H1 (cell line): ENCODE results near the gene OR2F1. TPM values are rescaled to one million over a fixed set of nuclear protein-coding genes. Genes with fewer than 3 reads are reported as not detected.

ENCODE experiments used
- CTCF ChIA-PET: fragments of 300-600 bp; sonication (Branson Sonifier 250); formaldehyde crosslinking; loops from one replicate; lab custom pipeline; 2021; ENCODE audit not compliant: partially characterized antibody; lab: Charles Lee
- POLR2A ChIA-PET: fragments of 300-600 bp; sonication (Branson Sonifier 250); formaldehyde crosslinking; loops from one replicate; lab custom pipeline; 2021; ENCODE audit warnings: inconsistent platforms; ENCODE audit not compliant: partially characterized antibody; lab: Charles Lee
- DNase-seq, 2 experiments: peaks; one replicate each; pipeline versions ENCODE4 v3.0.0 to v3.0.0-alpha.2; 2010 to 2022; ENCODE audit warnings: low spot score in 2 of 2, low read depth in 1 of 2, mixed read lengths in 1 of 2
- FAIRE-seq: peaks from 2 replicates; lab custom pipeline; 2011; peaks lifted over from hg19 to GRCh38; lab: Jason Lieb, UNC
- H2AFZ ChIP-seq: 2 replicates; pipeline ENCODE4 v1.8.1; 2012; ENCODE audit warnings: low read length, inconsistent platforms
- H2AK5ac ChIP-seq: 2 replicates; pipeline ENCODE4 v1.6.1; 2013; ENCODE audit warnings: low read depth, low read length
- H2BK120ac ChIP-seq: replicated peaks from 2 replicates; pipeline ENCODE3; 2013; ENCODE audit warnings: low read depth, low read length, inconsistent platforms
- H2BK12ac ChIP-seq: 2 replicates; pipeline ENCODE4 v1.6.1; 2013; ENCODE audit warnings: low read depth, low read length
- H2BK15ac ChIP-seq: 2 replicates; pipeline ENCODE4 v1.6.1; 2013; ENCODE audit warnings: low read length
- H2BK20ac ChIP-seq: 2 replicates; pipeline ENCODE4 v1.6.1; 2013; ENCODE audit warnings: low read length
- H2BK5ac ChIP-seq: 2 replicates; pipeline ENCODE4 v1.6.1; 2013; ENCODE audit warnings: low read depth, low read length
- H3K14ac ChIP-seq: 2 replicates; pipeline ENCODE4 v1.6.1; 2013; ENCODE audit warnings: inconsistent platforms; ENCODE audit not compliant: insufficient read length
- H3K18ac ChIP-seq: 2 replicates; pipeline ENCODE4 v1.6.1; 2013; ENCODE audit warnings: low read length; ENCODE audit errors: extremely low read depth
- H3K23ac ChIP-seq: 2 replicates; pipeline ENCODE4 v1.6.1; 2013; ENCODE audit warnings: inconsistent platforms; ENCODE audit not compliant: insufficient read length
- H3K23me2 ChIP-seq: 2 replicates; pipeline ENCODE4 v1.6.1; 2013; ENCODE audit warnings: low read depth, low read length
- H3K27ac ChIP-seq: 2 replicates; pipeline ENCODE4 v1.6.1; 2011; ENCODE audit warnings: low read depth, low read length, inconsistent platforms
- H3K27me3 ChIP-seq, 4 experiments: replicated peaks in 1 of 4; 1 replicate in 1 of 4; 2 replicates in 3 of 4; pipeline versions ENCODE4 v1.6.1 to v1.8.1; 2011 to 2013; ENCODE audit warnings: low read length in 3 of 4, mild to moderate bottlenecking in 3 of 4, inconsistent platforms in 2 of 4, mixed read lengths in 2 of 4, moderate library complexity in 1 of 4; ENCODE audit not compliant: control insufficient read depth in 3 of 4, insufficient read depth in 3 of 4; ENCODE audit errors: extremely low read depth in 1 of 4
- H3K36me3 ChIP-seq, 4 experiments: 2 replicates each; pipeline versions ENCODE4 v1.6.1 to v1.8.1; 2011 to 2013; ENCODE audit warnings: mild to moderate bottlenecking in 4 of 4, low read length in 3 of 4, moderate library complexity in 2 of 4, control low read depth in 1 of 4, inconsistent platforms in 1 of 4; ENCODE audit not compliant: insufficient read depth in 4 of 4, control insufficient read depth in 2 of 4
- H3K4ac ChIP-seq: replicated peaks from 2 replicates; pipeline ENCODE3; 2013; ENCODE audit warnings: low read length, low read depth, mixed read lengths, inconsistent platforms; ENCODE audit not compliant: insufficient read length
- H3K4me1 ChIP-seq, 4 experiments: replicated peaks in 1 of 4; 1 replicate in 1 of 4; 2 replicates in 3 of 4; pipeline versions ENCODE4 v1.6.1 to v1.8.1; 2011 to 2013; ENCODE audit warnings: low read length in 3 of 4, inconsistent platforms in 2 of 4, mixed read lengths in 1 of 4; ENCODE audit not compliant: insufficient read depth in 4 of 4, control insufficient read depth in 3 of 4
- H3K4me2 ChIP-seq, 2 experiments: 2 replicates each; pipeline versions ENCODE4 v1.6.1 to v1.8.1; 2011 to 2013; ENCODE audit warnings: low read depth in 2 of 2, low read length in 2 of 2, control low read depth in 1 of 2, inconsistent platforms in 1 of 2, mild to moderate bottlenecking in 1 of 2; ENCODE audit not compliant: insufficient read depth in 1 of 2
- H3K4me3 ChIP-seq, 4 experiments: fragments of 200-600, 300-600 bp in 1 of 4; sonication (generic), shearing (Covaris generic), sonication (Bioruptor Twin) in 1 of 4; 2 replicates each; pipeline versions ENCODE4 v1.5.1 to v1.8.1; 2011 to 2016; ENCODE audit warnings: low read length in 4 of 4, low read depth in 3 of 4, control low read depth in 2 of 4, inconsistent platforms in 2 of 4, mild to moderate bottlenecking in 2 of 4, mixed read lengths in 1 of 4, moderate library complexity in 1 of 4; ENCODE audit not compliant: insufficient read depth in 2 of 4; ENCODE audit errors: extremely low read depth in 1 of 4
- H3K56ac ChIP-seq: replicated peaks from 2 replicates; pipeline ENCODE3; 2013; ENCODE audit warnings: low read depth, mild to moderate bottlenecking, mixed read lengths, low read length, inconsistent platforms; ENCODE audit not compliant: insufficient read length
- H3K79me1 ChIP-seq: 2 replicates; pipeline ENCODE4 v1.6.1; 2013; ENCODE audit warnings: low read depth, low read length, control low read depth
- H3K79me2 ChIP-seq, 2 experiments: 2 replicates each; pipeline versions ENCODE4 v1.6.1 to v1.8.1; 2012 to 2013; ENCODE audit warnings: low read length in 2 of 2, mild to moderate bottlenecking in 2 of 2, inconsistent platforms in 1 of 2; ENCODE audit not compliant: insufficient read depth in 2 of 2, control insufficient read depth in 1 of 2
- H3K9ac ChIP-seq, 4 experiments: replicated peaks in 1 of 4; 1 replicate in 1 of 4; 2 replicates in 3 of 4; pipeline versions ENCODE4 v1.6.1 to v1.8.1; 2011 to 2013; ENCODE audit warnings: low read depth in 3 of 4, low read length in 3 of 4, control low read depth in 2 of 4, mild to moderate bottlenecking in 2 of 4, moderate library complexity in 2 of 4, inconsistent platforms in 1 of 4; ENCODE audit errors: extremely low read depth in 1 of 4
- H3K9me3 ChIP-seq, 2 experiments: 2 replicates each; pipeline versions ENCODE4 v1.6.1 to v1.8.1; 2012 to 2013; ENCODE audit warnings: mild to moderate bottlenecking in 2 of 2, moderate library complexity in 2 of 2, control low read depth in 1 of 2, inconsistent platforms in 1 of 2, low read depth in 1 of 2, low read length in 1 of 2, mixed read lengths in 1 of 2; ENCODE audit not compliant: insufficient read depth in 2 of 2
- H4K20me1 ChIP-seq, 2 experiments: replicated peaks in 1 of 2; 2 replicates each; pipeline versions ENCODE3 to v1.8.1; 2011 to 2013; ENCODE audit warnings: inconsistent platforms in 2 of 2, low read length in 2 of 2, mild to moderate bottlenecking in 1 of 2; ENCODE audit not compliant: insufficient read depth in 2 of 2, control insufficient read depth in 1 of 2
- H4K5ac ChIP-seq: 2 replicates; pipeline ENCODE4 v1.6.1; 2013; ENCODE audit warnings: low read length, low read depth, mixed read lengths, inconsistent platforms; ENCODE audit not compliant: insufficient read length
- H4K8ac ChIP-seq: 2 replicates; pipeline ENCODE4 v1.8.0; 2013; ENCODE audit warnings: mild to moderate bottlenecking, moderate library complexity, low read length, inconsistent platforms; ENCODE audit not compliant: insufficient read depth; ENCODE audit errors: extremely low read depth
- H4K91ac ChIP-seq: replicated peaks from 2 replicates; pipeline ENCODE3; 2013; ENCODE audit warnings: low read length, mixed read lengths, inconsistent platforms; ENCODE audit not compliant: insufficient read length
- ZNF274 ChIP-seq: IDR thresholded peaks from 2 replicates; pipeline ENCODE4 v1.7.0; 2012; ENCODE audit warnings: low read length, borderline replicate concordance; ENCODE audit errors: extremely low read depth
- WGBS, 2 experiments: shearing (Covaris generic) in 1 of 2; methylation state at CpG; one replicate each; pipeline versions ENCODE4 v1.1.6 to v1.1.7; 2013 to 2015; ENCODE audit warnings: low lambda C conversion rate in 2 of 2, mixed read lengths in 2 of 2, inconsistent platforms in 1 of 2, low coverage in 1 of 2, missing lambda C conversion rate in 1 of 2; ENCODE audit not compliant: insufficient replicate concordance in 2 of 2, insufficient coverage in 1 of 2, insufficient read length in 1 of 2; ENCODE audit errors: extremely low coverage in 1 of 2, missing lambda C conversion rate in 1 of 2; 5-methylcytosine and 5-hydroxymethylcytosine counted together
- polyA plus RNA-seq, 7 experiments: library from polyadenylated mRNA; depleted of rRNA in 3 of 7; stranded (reverse) in 5 of 7; unstranded in 2 of 7; fragments of >200 nt in 5 of 7; fragments of 200-250 nt in 2 of 7; gene quantifications; 1 replicate in 5 of 7; 2 replicates in 1 of 7; 4 replicates in 1 of 7; pipeline versions ENCODE4 v1.2.1 to v1.2.3, GENCODE V29; 2011 to 2013; ENCODE audit warnings: missing spikeins in 2 of 7, mixed read lengths in 2 of 7
- total RNA-seq: library from RNA; stranded (reverse); fragmentation: NEBNext Ultra II Directional; extraction: Animal tissue kit (Norgen Biotek cat#: 25700); gene quantifications from 2 replicates; pipeline ENCODE4 v1.2.1, GENCODE V29; 2021

Gene OR2F1
- total and polyA plus RNA-seq, 2 of the 8 experiments (the other 6 are each of a cell fraction or from before 2014, with no cell fraction given), result 0.19 TPM; not detected in 1

DNA sequence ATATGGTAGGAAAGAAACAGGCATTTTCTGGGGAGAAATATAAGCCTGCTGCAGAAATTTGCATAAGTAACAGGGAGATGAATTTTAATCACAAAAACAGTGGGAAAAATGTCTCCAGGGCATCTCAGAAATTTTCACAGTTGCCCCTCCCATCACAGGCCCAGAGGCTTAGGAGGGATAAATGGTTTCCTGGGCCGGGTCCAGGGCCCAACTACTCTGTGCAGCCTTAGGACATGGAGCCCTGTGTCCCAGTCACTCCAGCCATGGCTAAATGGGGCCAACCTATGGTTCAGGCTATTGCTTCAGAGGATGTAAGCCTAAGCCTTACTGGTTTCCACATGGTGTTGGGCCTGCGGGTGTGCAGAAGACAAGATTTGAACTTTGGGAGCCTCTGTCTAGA is 54.7 kb downstream of the OR2F1 start:
- H3K23ac ChIP-seq, result no peak overlapping the region
- H4K8ac ChIP-seq, result no peak overlapping the region
- no peak overlapping the region for H3K4me2 ChIP-seq
- H3K56ac ChIP-seq, result no peak overlapping the region
- H4K20me1 ChIP-seq, result no peaks in the 10 kb centered on the region
- H2AK5ac ChIP-seq, result no peak overlapping the region
- ChIA-PET CTCF (no interaction called here), POLR2A (no interaction called here)
- no peak overlapping the region for H2BK12ac ChIP-seq
- H3K4me3 ChIP-seq, result no peak overlapping the region
- no peak overlapping the region for H2AFZ ChIP-seq
- DNase-seq (no peak), FAIRE-seq (no peak)
- no peak overlapping the region for H2BK5ac ChIP-seq
- H3K23me2 ChIP-seq, result no peaks in the 10 kb centered on the region
- no peaks in the 10 kb centered on the region for H3K27me3 ChIP-seq
- no peak overlapping the region for H3K14ac ChIP-seq
- no peaks in the 10 kb centered on the region for H3K36me3 ChIP-seq
- no peak overlapping the region for H3K18ac ChIP-seq
- H2BK120ac ChIP-seq, result no peak overlapping the region
- no peaks in the 10 kb centered on the region for H3K4me1 ChIP-seq
- H3K27ac ChIP-seq, result no peak overlapping the region
- H4K91ac ChIP-seq, result no peak overlapping the region
- H3K79me2 ChIP-seq, result no peaks in the 10 kb centered on the region
- no peaks in the 10 kb centered on the region for H3K79me1 ChIP-seq
- no peak overlapping the region for H3K4ac ChIP-seq
- WGBS, 2 experiments, result 92% methylated on average over 2 of the region's 2 CpGs; no CpG with 5 or more reads in 1 of the 2 experiments
- H3K9me3 ChIP-seq, result peaks cover 14 to 17% of the 10 kb centered on the region in 2 experiments; a peak in 3 of 4 replicates
- H4K5ac ChIP-seq, result no peak overlapping the region
- H2BK15ac ChIP-seq, result no peak overlapping the region
- no peak overlapping the region for H2BK20ac ChIP-seq
- no peak overlapping the region for H3K9ac ChIP-seq
- TF ChIP-seq ZNF274, result no peak
